Cardiac septum (tissue), 1 donor: Measurements from ENCODE around the gene NAPSA. TPM values are rescaled to one million over a fixed set of nuclear protein-coding genes. Genes with fewer than 3 reads are reported as not detected.
A peak's percentile ranks its signal among the peaks of the same experiment; 100 is the strongest.
"Not testable (repeated sequence)": the region's sequence is repeated elsewhere in the genome, so short reads cannot be mapped to it uniquely, and the experiment has no call there.

Source experiments
- DNase-seq: peaks from one replicate; pipeline ENCODE4 v3.0.0-alpha.2; 2020; ENCODE audit warnings: low spot score
- intact Hi-C: fragments of 100-400 bp; cut with DNase I; formaldehyde crosslinking; loops from one replicate; pipeline ENCODE4 v1.14.0; 2022
- total RNA-seq: library from RNA; stranded (reverse); fragmentation: NEBNext Ultra II Directional; extraction: Animal tissue kit (Norgen Biotek cat#: 25700); gene quantifications from one replicate; pipeline ENCODE4 v1.2.1, GENCODE V29; 2021
- donor health status: DM: no; HTN: no; CAD: no.

Gene NAPSA
- total RNA-seq, 1 donor from 2014 or later, result 0.24 TPM

- intact Hi-C loops, result no loop called here
Measured at GRCh38 chr19:50334741-50335421, 30.6 kb downstream of the NAPSA start.

GRCh38 chr19:50333737-50334617 is 31.5 kb downstream of the NAPSA start:
- intact Hi-C loops, result no loop called here
- peak; percentile 86 for DNase-seq

More at GRCh38 chr19:50334741-50335421, 30.6 kb downstream of the NAPSA start:
- DNase-seq, result no peak

GRCh38 chr19:50333235-50333736 is 32.2 kb downstream of the NAPSA start:
- intact Hi-C loops, result no loop called here

GRCh38 chr19:50332244-50333038 is 33.0 kb downstream of the NAPSA start:
- no peak for DNase-seq
- intact Hi-C loops, result no loop called here

More at GRCh38 chr19:50333235-50333736, 32.2 kb downstream of the NAPSA start:
- peak; percentile 92 for DNase-seq

GRCh38 chr19:50331994-50332243 is 33.5 kb downstream of the NAPSA start:
- no peak for DNase-seq

GRCh38 chr19:50331221-50331993 is 34.0 kb downstream of the NAPSA start:
- DNase-seq, result no peak
- intact Hi-C loops, result no loop called here

More at GRCh38 chr19:50331994-50332243, 33.5 kb downstream of the NAPSA start:
- intact Hi-C loops, result no loop called here

GRCh38 chr19:50330365-50331078 is 34.9 kb downstream of the NAPSA start:
- intact Hi-C loops, result no loop called here
- peak; percentile 84 for DNase-seq

- DNase-seq, intact Hi-C loops: not testable (repeated sequence)
Measured at GRCh38 chr19:50329926-50330294, 35.5 kb downstream of the NAPSA start.

GRCh38 chr19:50329146-50329925 is 36.1 kb downstream of the NAPSA start, which contains the start of gene KCNC3:
TSS of gene KCNC3 (minus strand) at chr19:50329377. CDS start at chr19:50329082, 295 bp downstream.
- peak; percentile 98 for DNase-seq
- intact Hi-C loops, result no loop called here

GRCh38 chr19:50328873-50329145 is 36.6 kb downstream of the NAPSA start:
- intact Hi-C loops, result no loop called here
- no peak for DNase-seq

GRCh38 chr19:50328224-50328872 is 37.1 kb downstream of the NAPSA start:
- intact Hi-C loops, result no loop called here
- DNase-seq, result no peak

GRCh38 chr19:50327461-50328223 is 37.8 kb downstream of the NAPSA start:
- no peak for DNase-seq
- intact Hi-C loops, result no loop called here

- intact Hi-C loops, result no loop called here
- DNase-seq, result no peak
Measured at GRCh38 chr19:50327013-50327412, 38.4 kb downstream of the NAPSA start.

- intact Hi-C loops, result no loop called here
- DNase-seq, result no peak
Measured at GRCh38 chr19:50326101-50326664, 39.3 kb downstream of the NAPSA start.

GRCh38 chr19:50325310-50326100 is 39.9 kb downstream of the NAPSA start:
- intact Hi-C loops, result no loop called here
- no peak for DNase-seq

GRCh38 chr19:50324331-50324730 is 41.1 kb downstream of the NAPSA start:
- no peak for DNase-seq
- intact Hi-C loops, result no loop called here
